ENCODE measurements around the gene HTRA3.

GRCh38 chr4:8245884-8246833 is 23.4 kb upstream of the HTRA3 start:
- no peak for TF ChIP-seq CTCF (conservative IDR thresholded peaks at IDR 0.05; ENCODE audit: low read depth in 2 of 2)
- TF ChIP-seq ZNF114 (CRISPR knock-in tag; IDR thresholded peaks at IDR 0.05), result no peak
- TF ChIP-seq NANOG (IDR thresholded peaks at IDR 0.05; ENCODE audit: borderline replicate concordance), result no peak
